ENCODE measurements around the gene RAB35.

RAB35 gene

DNA sequence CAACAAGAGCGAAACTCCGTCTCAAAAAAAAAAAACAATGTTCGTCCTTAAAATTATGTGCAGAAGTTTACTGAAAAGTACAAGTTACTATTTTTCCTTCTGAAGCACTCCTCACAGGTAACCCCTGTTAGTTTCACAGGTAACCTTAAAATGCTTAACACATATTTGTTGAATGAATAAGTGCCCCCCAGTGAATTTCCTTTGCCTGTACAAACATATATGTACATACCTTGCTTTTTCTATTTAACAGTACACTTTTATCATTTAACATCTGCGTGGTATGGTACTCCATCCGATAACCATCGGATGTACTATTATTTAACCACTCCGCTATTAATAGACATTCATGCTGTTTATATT lies 1.4 kb upstream of the RAB35 start:
- TF ChIP-seq, protein P1, sequence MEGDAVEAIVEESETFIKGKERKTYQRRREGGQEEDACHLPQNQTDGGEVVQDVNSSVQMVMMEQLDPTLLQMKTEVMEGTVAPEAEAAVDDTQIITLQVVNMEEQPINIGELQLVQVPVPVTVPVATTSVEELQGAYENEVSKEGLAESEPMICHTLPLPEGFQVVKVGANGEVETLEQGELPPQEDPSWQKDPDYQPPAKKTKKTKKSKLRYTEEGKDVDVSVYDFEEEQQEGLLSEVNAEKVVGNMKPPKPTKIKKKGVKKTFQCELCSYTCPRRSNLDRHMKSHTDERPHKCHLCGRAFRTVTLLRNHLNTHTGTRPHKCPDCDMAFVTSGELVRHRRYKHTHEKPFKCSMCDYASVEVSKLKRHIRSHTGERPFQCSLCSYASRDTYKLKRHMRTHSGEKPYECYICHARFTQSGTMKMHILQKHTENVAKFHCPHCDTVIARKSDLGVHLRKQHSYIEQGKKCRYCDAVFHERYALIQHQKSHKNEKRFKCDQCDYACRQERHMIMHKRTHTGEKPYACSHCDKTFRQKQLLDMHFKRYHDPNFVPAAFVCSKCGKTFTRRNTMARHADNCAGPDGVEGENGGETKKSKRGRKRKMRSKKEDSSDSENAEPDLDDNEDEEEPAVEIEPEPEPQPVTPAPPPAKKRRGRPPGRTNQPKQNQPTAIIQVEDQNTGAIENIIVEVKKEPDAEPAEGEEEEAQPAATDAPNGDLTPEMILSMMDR (IDR thresholded peaks at IDR 0.05; ENCODE audit: low read depth, low read length, poor library complexity, severe bottlenecking): no peak
- TF ChIP-seq EZH2phosphoT487 (IDR thresholded peaks at IDR 0.05; ENCODE audit: borderline replicate concordance, low read length): no peak
- Histone ChIP-seq H3K4me2 (ENCODE audit: low read length) (peak overlapping the region; percentile 85), H3F3A (ENCODE audit: control insufficient read depth, insufficient read depth) (peaks cover 12% of the 10 kb centered on the region), H3K9me2 (replicated peaks; ENCODE audit: control insufficient read depth, low read length) (no peaks in the 10 kb centered on the region), H3K27ac (ENCODE audit: low read depth, low read length) (peak overlapping the region; percentile 77), H3K4me3 (ENCODE audit: low read length) (peak overlapping the region; percentile 96), H3K79me2 (ENCODE audit: control insufficient read depth, low read length) (peaks cover 61% of the 10 kb centered on the region), H4K20me1 (ENCODE audit: control insufficient read depth, insufficient read depth, low read depth, low read length) (peaks cover 25% of the 10 kb centered on the region; the same call in 1 of the 2 replicates), H3K4me1 (ENCODE audit: control insufficient read depth, low read length) (peaks cover 64% of the 10 kb centered on the region), H3K36me3 (ENCODE audit: control insufficient read depth, low read length) (peaks cover 57% of the 10 kb centered on the region), H3K9me3 (ENCODE audit: control insufficient read depth, insufficient read depth, low read length) (no peaks in the 10 kb centered on the region), H3K27me3 (ENCODE audit: control insufficient read depth, low read length) (no peaks in the 10 kb centered on the region)

DNA sequence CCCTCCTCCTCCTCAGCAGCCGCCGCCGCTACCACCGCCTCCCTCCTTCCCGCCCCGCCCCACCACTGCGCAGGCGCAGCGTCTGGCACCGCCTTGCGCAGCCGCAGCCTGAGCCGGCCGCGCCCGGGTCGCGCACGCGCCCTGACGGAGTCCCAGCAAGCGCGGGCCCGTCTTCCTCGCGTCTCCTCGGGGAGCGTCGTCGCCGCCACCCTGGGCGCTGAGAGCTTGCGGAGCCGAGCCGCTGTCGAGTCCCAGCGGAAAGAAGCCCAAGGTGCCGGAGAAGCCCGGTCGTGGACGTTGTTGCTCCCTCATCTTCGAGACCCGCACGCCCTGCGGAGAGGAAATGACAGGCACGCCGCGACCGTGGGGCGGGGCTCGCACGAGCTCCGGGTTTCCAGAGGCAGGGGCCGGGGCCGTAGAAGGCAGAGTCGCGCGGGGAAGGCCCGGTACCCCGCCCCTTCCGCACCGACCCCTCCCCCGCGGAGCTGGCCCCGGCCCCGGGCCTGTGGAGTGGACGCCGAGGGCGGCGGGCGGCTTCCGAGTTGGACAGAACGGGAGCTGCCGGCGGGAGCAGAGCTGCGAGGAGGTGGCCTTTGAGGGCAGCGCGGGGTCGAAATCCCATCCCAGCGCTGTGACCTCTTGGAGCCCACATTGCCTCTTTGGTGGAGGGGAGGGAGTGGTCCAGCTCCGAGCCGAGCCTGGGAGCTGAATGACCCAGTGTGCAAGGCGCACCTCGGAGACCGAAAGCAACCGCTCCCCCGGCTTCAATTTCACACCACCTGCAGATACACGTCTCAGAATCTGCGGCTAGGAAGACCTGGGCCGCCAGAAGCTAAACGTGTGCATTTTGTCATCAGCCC lies 469 bp upstream of the RAB35 start:
- Histone ChIP-seq H3K27ac (ENCODE audit: low read depth, low read length) (peak overlapping the region; percentile 77), H3K79me2 (ENCODE audit: control insufficient read depth, low read length) (peaks cover 70% of the 10 kb centered on the region), H3F3A (ENCODE audit: control insufficient read depth, insufficient read depth) (peaks cover 12% of the 10 kb centered on the region), H3K4me3 (ENCODE audit: low read length) (peak overlapping the region; percentile 96), H4K20me1 (ENCODE audit: control insufficient read depth, insufficient read depth, low read depth, low read length) (peaks cover 25% of the 10 kb centered on the region; the same call in 1 of the 2 replicates), H3K4me2 (ENCODE audit: low read length) (peak overlapping the region; percentile 85), H3K9me2 (replicated peaks; ENCODE audit: control insufficient read depth, low read length) (no peaks in the 10 kb centered on the region), H3K4me1 (ENCODE audit: control insufficient read depth, low read length) (peaks cover 68% of the 10 kb centered on the region), H3K36me3 (ENCODE audit: control insufficient read depth, low read length) (peaks cover 57% of the 10 kb centered on the region), H3K27me3 (ENCODE audit: control insufficient read depth, low read length) (no peaks in the 10 kb centered on the region), H3K9me3 (ENCODE audit: control insufficient read depth, insufficient read depth, low read length) (no peaks in the 10 kb centered on the region)
- TF ChIP-seq, protein P1 (IDR thresholded peaks at IDR 0.05; ENCODE audit: low read depth, low read length, poor library complexity, severe bottlenecking): no peak
- TF ChIP-seq EZH2phosphoT487 (IDR thresholded peaks at IDR 0.05; ENCODE audit: borderline replicate concordance, low read length): no peak

DNA sequence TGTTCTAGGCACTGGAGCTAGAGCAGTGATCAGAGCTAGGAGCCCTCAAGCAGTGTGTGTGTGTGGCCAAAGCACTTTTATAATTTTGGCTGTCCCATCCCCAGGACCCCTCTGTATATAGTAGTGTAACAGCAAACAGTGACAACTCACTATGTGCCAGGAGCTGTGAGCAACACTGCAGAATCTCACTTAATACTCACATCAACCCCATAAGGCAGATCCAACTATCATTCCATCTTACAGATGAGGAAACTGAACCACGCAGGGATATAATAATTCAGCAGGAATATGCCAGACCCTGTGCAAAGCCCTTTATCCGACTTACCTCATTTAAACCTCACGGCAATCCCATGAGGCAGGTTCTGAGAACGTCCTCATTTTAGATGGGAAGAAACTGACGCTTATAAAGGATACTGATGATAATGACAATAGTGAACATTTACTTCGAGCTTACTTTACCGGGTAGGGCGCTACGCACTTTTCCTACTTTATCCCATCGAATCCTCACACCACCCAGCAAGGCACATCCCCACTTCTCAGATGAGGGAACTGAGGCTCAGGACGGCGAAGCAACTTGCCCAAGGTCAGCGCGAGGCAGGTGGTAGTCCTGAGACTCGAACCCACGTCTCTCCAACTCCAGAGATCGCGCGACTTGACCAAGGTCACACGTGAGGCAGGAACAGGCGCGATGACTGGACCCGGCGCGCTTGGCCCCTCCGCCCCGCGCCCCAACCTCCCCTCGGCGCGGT lies 687 bp downstream of the RAB35 start:
- H3K4me1 ChIP-seq (ENCODE audit: control insufficient read depth, low read length): peaks cover 68% of the 10 kb centered on the region
- TF ChIP-seq EZH2phosphoT487 (IDR thresholded peaks at IDR 0.05; ENCODE audit: borderline replicate concordance, low read length): no peak
- TF ChIP-seq, protein P1 (IDR thresholded peaks at IDR 0.05; ENCODE audit: low read depth, low read length, poor library complexity, severe bottlenecking): no peak
- no peaks in the 10 kb centered on the region for H3K9me2 ChIP-seq (replicated peaks; ENCODE audit: control insufficient read depth, low read length)
- H3F3A ChIP-seq (ENCODE audit: control insufficient read depth, insufficient read depth): peaks cover 12% of the 10 kb centered on the region
- peaks cover 29% of the 10 kb centered on the region; the same call in 1 of the 2 replicates for H4K20me1 ChIP-seq (ENCODE audit: control insufficient read depth, insufficient read depth, low read depth, low read length)
- no peak overlapping the region for H3K27ac ChIP-seq (ENCODE audit: low read depth, low read length)
- H3K4me2 ChIP-seq (ENCODE audit: low read length): peak overlapping the region; percentile 74
- no peaks in the 10 kb centered on the region for H3K27me3 ChIP-seq (ENCODE audit: control insufficient read depth, low read length)
- no peaks in the 10 kb centered on the region for H3K9me3 ChIP-seq (ENCODE audit: control insufficient read depth, insufficient read depth, low read length)
- peaks cover 57% of the 10 kb centered on the region for H3K36me3 ChIP-seq (ENCODE audit: control insufficient read depth, low read length)
- H3K79me2 ChIP-seq (ENCODE audit: control insufficient read depth, low read length): peaks cover 82% of the 10 kb centered on the region
- H3K4me3 ChIP-seq (ENCODE audit: low read length): peak overlapping the region; percentile 96
